Fibroblast of pulmonary artery (primary cell): ENCODE measurements around the gene IRS2.

Experiments
- DNase-seq: peaks from one replicate; pipeline ENCODE4 v3.0.0-alpha.2; 2010; ENCODE audit warnings: low read depth
- H3K4me3 ChIP-seq: replicated peaks from 2 replicates; pipeline ENCODE4 v1.5.1; 2011; ENCODE audit warnings: low read depth, mild to moderate bottlenecking, control low read depth, low read length, moderate library complexity
- CTCF ChIP-seq: IDR thresholded peaks from 2 replicates; pipeline ENCODE4 v1.5.1; 2011; ENCODE audit warnings: mild to moderate bottlenecking, control low read depth, low read length, inconsistent platforms; ENCODE audit errors: missing control alignments

The IRS2 gene

GRCh38 chr13:109706015-109706715 is 80.2 kb downstream of the IRS2 start:
- DNase-seq: no peak
- no peak for TF ChIP-seq CTCF
- H3K4me3 ChIP-seq: no peak overlapping the region

- peak; percentile 33 for DNase-seq
- TF ChIP-seq CTCF: no peak
- H3K4me3 ChIP-seq: no peak overlapping the region
These were observed 81.4 kb downstream of the IRS2 start for GRCh38 chr13:109704771-109705635.

- DNase-seq: no peak
- H3K4me3 ChIP-seq: no peak overlapping the region
- no peak for TF ChIP-seq CTCF
These were observed 83.1 kb downstream of the IRS2 start for GRCh38 chr13:109703250-109703649.
